GM12878 (cell line): ENCODE measurements around the gene ANLN. TPM values are rescaled to one million over a fixed set of nuclear protein-coding genes. Genes with fewer than 3 reads are reported as not detected.

ENCODE experiments used
- ATAC-seq: fragments of 200-7000 bp; cut with Tn5 transposase; 3 replicates; pipeline ENCODE4 v1.9.1; 2020; ENCODE audit warnings: mild to moderate bottlenecking, moderate library complexity
- BruUV-seq: library from RNA; stranded (reverse); fragments of 400-500 nt; replicated peaks from 2 replicates; lab custom pipeline; 2021; lab: Mats Ljungman, UMichigan
- CTCF ChIA-PET: fragments of 300-600 bp; sonication (Branson Sonifier 250); formaldehyde crosslinking; extraction: SDS; loops from one replicate; lab custom pipeline; 2021; ENCODE audit warnings: inconsistent platforms; lab: Yijun Ruan, JAX
- POLR2A ChIA-PET: fragments of 350-600 bp; formaldehyde crosslinking; extraction: SDS; loops from one replicate; lab custom pipeline; 2021; ENCODE audit warnings: inconsistent platforms; lab: Charles Lee
- RAD21 ChIA-PET: fragments of 300-600 bp; sonication (Branson Sonifier 250); formaldehyde crosslinking; loops from one replicate; lab custom pipeline; 2023; ENCODE audit warnings: antibody characterized with exemption; ENCODE audit not compliant: unreplicated experiment; lab: Charles Lee
- SMC1A ChIA-PET: fragments of 300-600 bp; sonication (Branson Sonifier 250); formaldehyde crosslinking; loops from one replicate; lab custom pipeline; 2023; ENCODE audit not compliant: unreplicated experiment, uncharacterized antibody; lab: Charles Lee
- DNase-seq: peaks from one replicate; pipeline ENCODE4 v3.0.0-alpha.2; 2011; ENCODE audit warnings: low read depth, low spot score
- FAIRE-seq: peaks from 3 replicates; lab custom pipeline; 2011; peaks lifted over from hg19 to GRCh38; lab: Jason Lieb, UNC
- H2AFZ ChIP-seq: 2 replicates; pipeline ENCODE4 v1.6.0; 2011; ENCODE audit warnings: low read depth, low read length, control low read depth; ENCODE audit not compliant: control insufficient read depth
- H3K27ac ChIP-seq: 2 replicates; pipeline ENCODE4 v1.5.1; 2011; ENCODE audit warnings: control low read depth; ENCODE audit not compliant: control insufficient read depth, insufficient read depth
- H3K27me3 ChIP-seq, 2 experiments: replicated peaks in 1 of 2; 2 replicates each; pipeline versions ENCODE4 v1.6.0 to v1.6.1; 2011; ENCODE audit warnings: low read length in 1 of 2; ENCODE audit not compliant: control insufficient read depth in 2 of 2, insufficient read depth in 2 of 2
- H3K36me3 ChIP-seq, 2 experiments: 2 replicates each; pipeline ENCODE4 v1.5.1; 2011; ENCODE audit warnings: low read length in 1 of 2; ENCODE audit not compliant: control insufficient read depth in 2 of 2, insufficient read depth in 2 of 2
- H3K4me1 ChIP-seq: 2 replicates; pipeline ENCODE4 v1.6.1; 2011; ENCODE audit warnings: mild to moderate bottlenecking, low read length, moderate library complexity, mixed read lengths; ENCODE audit not compliant: control insufficient read depth, insufficient read depth
- H3K4me2 ChIP-seq: 2 replicates; pipeline ENCODE4 v1.6.0; 2011; ENCODE audit warnings: control low read depth; ENCODE audit not compliant: control insufficient read depth, insufficient read depth
- H3K4me3 ChIP-seq: fragments of 200-600 bp; sonication (generic); 2 replicates; pipeline ENCODE4 v1.5.1; 2016
- H3K79me2 ChIP-seq: 2 replicates; pipeline ENCODE4 v1.6.0; 2011; ENCODE audit warnings: low read length; ENCODE audit not compliant: control insufficient read depth, insufficient read depth
- H3K9ac ChIP-seq: 2 replicates; pipeline ENCODE4 v1.8.0; 2011; ENCODE audit warnings: low read length, control low read depth, mixed read lengths; ENCODE audit not compliant: control insufficient read depth, insufficient read depth
- H3K9me3 ChIP-seq: replicated peaks from 3 replicates; pipeline ENCODE4 v1.5.1; 2011; ENCODE audit warnings: mild to moderate bottlenecking, low read length; ENCODE audit not compliant: control insufficient read depth, insufficient read depth
- H4K20me1 ChIP-seq: 2 replicates; pipeline ENCODE4 v1.6.0; 2011; ENCODE audit not compliant: control insufficient read depth, insufficient read depth
- BCLAF1 ChIP-seq: fragments of 450-650 bp; IDR thresholded peaks from 2 replicates; pipeline ENCODE4 v1.6.1; 2017; ENCODE audit warnings: antibody characterized with exemption, mild to moderate bottlenecking, moderate library complexity
- EZH2 ChIP-seq: IDR thresholded peaks from 2 replicates; pipeline ENCODE4 v1.6.1; 2012; ENCODE audit warnings: low read depth, mild to moderate bottlenecking, control low read depth, inconsistent platforms, low read length, borderline replicate concordance; ENCODE audit not compliant: control insufficient read depth
- JUND ChIP-seq: IDR thresholded peaks from 2 replicates; pipeline ENCODE4 v1.6.1; 2012; ENCODE audit warnings: low read depth, mild to moderate bottlenecking, low read length, improper control_type of control experiment, moderate library complexity
- MEF2B ChIP-seq: fragments of 450-650 bp; IDR thresholded peaks from 2 replicates; pipeline ENCODE4 v1.6.1; 2018; ENCODE audit warnings: mild to moderate bottlenecking, moderate library complexity; ENCODE audit not compliant: partially characterized antibody, poor library complexity, severe bottlenecking
- RUNX3 ChIP-seq: IDR thresholded peaks from 2 replicates; pipeline ENCODE4 v1.6.1; 2012; ENCODE audit warnings: low read length, inconsistent platforms
- SIX5 ChIP-seq: IDR thresholded peaks from 2 replicates; pipeline ENCODE4 v1.6.1; 2011; ENCODE audit warnings: mild to moderate bottlenecking, low read depth, low read length, moderate library complexity; ENCODE audit not compliant: severe bottlenecking
- SP1 ChIP-seq: IDR thresholded peaks from one replicate; pipeline ENCODE4 v1.6.1; 2011; ENCODE audit warnings: low read depth, low read length
- WGBS: methylation state at CpG from one replicate; pipeline ENCODE4 v1.1.6; 2016; ENCODE audit warnings: low lambda C conversion rate; ENCODE audit not compliant: insufficient replicate concordance, insufficient coverage; ENCODE audit errors: missing lambda C conversion rate; 5-methylcytosine and 5-hydroxymethylcytosine counted together
- in situ Hi-C: fragments of 300-500 bp; cut with MboI; formaldehyde crosslinking; loops from 9 replicates; pipeline ENCODE4 v1.14.3; 2018; ENCODE audit warnings: mixed read lengths
- intact Hi-C: fragments of 100-400 bp; cut with micrococcal nuclease; formaldehyde crosslinking; loops from one replicate; pipeline ENCODE4 v1.14.2; 2022; ENCODE audit not compliant: unreplicated experiment
- polyA plus RNA-seq, 11 experiments: library from polyadenylated mRNA; depleted of rRNA in 4 of 11; unstranded in 6 of 11; stranded (reverse) in 5 of 11; fragments of >200 nt; fragmentation: Nextera tagmentation in 4 of 11; fragmentation: Illumina TruSeq in 1 of 11; extraction: Ambion mirVana in 4 of 11; extraction: Trizol in 1 of 11; gene quantifications; 1 replicate in 1 of 11; 2 replicates in 10 of 11; pipeline versions ENCODE4 v1.2.1 to v1.2.3, GENCODE V29; 2011 to 2016; ENCODE audit warnings: inconsistent platforms in 2 of 11, missing spikeins in 2 of 11, low read depth in 1 of 11
- total RNA-seq, 4 experiments: library from RNA; depleted of rRNA in 3 of 4; stranded (reverse); fragments of >200 nt in 3 of 4; fragmentation: Illumina TruSeq in 1 of 4; extraction: Trizol in 1 of 4; gene quantifications; 2 replicates each; pipeline versions ENCODE4 v1.2.1 to v1.2.3, GENCODE V29; 2013 to 2021
- TF ChIP-seq, protein P1 (sequence below): IDR thresholded peaks from 2 replicates; pipeline ENCODE4 v1.6.1; 2012; ENCODE audit warnings: mild to moderate bottlenecking, low read depth, low read length

The ANLN gene
- total and polyA plus RNA-seq, 10 of the 15 experiments (the other 5 are each of a cell fraction or from before 2014, with no cell fraction given): 9.5 to 32.1 (median 24.2) TPM

DNA sequence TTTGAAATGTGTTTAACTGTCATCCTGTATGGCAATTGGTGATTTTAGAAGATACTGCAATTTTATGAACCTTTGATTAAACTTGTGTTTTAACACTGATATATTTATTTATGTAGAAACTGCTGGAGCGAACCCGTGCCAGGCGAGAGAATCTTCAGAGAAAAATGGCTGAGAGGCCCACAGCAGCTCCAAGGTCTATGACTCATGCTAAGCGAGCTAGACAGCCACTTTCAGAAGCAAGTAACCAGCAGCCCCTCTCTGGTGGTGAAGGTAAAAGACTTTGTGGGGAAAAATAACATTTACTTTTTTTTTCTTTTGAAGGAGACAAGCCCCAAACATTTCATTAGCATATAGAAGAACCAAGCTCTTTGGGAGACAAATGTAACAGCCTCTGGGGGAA is 6.5 kb downstream of the ANLN start (continued):
- TF ChIP-seq, protein P1, sequence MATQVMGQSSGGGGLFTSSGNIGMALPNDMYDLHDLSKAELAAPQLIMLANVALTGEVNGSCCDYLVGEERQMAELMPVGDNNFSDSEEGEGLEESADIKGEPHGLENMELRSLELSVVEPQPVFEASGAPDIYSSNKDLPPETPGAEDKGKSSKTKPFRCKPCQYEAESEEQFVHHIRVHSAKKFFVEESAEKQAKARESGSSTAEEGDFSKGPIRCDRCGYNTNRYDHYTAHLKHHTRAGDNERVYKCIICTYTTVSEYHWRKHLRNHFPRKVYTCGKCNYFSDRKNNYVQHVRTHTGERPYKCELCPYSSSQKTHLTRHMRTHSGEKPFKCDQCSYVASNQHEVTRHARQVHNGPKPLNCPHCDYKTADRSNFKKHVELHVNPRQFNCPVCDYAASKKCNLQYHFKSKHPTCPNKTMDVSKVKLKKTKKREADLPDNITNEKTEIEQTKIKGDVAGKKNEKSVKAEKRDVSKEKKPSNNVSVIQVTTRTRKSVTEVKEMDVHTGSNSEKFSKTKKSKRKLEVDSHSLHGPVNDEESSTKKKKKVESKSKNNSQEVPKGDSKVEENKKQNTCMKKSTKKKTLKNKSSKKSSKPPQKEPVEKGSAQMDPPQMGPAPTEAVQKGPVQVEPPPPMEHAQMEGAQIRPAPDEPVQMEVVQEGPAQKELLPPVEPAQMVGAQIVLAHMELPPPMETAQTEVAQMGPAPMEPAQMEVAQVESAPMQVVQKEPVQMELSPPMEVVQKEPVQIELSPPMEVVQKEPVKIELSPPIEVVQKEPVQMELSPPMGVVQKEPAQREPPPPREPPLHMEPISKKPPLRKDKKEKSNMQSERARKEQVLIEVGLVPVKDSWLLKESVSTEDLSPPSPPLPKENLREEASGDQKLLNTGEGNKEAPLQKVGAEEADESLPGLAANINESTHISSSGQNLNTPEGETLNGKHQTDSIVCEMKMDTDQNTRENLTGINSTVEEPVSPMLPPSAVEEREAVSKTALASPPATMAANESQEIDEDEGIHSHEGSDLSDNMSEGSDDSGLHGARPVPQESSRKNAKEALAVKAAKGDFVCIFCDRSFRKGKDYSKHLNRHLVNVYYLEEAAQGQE: no peak
- TF ChIP-seq MEF2B (no peak), SIX5 (no peak), JUND (no peak), SP1 (no peak)

DNA sequence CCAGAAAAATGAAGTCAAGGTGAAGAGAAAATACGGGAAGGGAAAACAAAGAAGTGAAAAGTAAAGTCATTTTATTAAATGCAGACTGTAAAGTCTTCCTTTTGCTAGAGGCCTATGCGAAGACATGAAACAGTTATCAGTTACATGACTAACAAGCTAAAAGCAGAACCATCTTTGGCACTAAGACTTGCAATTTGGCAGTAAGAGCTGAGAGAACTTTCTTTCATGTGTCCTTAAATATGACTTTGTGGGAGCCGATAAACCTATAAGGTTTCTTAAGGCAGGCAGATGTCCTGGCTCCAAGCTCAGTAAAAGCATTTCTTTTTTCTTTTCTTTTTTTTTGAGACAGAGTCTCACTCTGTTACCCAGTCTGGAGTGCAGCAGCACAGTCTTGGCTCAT is 10.4 kb downstream of the ANLN start:
- BruUV-seq: no TSS peak
- POLR2A ChIA-PET: no interaction called here

More for the DNA sequence above, 10.4 kb downstream of the ANLN start:
- RAD21 ChIA-PET: no interaction called here
- H3K79me2 ChIP-seq: peaks cover 10% of the 10 kb centered on the region
- SMC1A ChIA-PET: interaction anchor here (0.6 to 1.8 kb wide), 2 partner anchors 8 to 57 kb away, joined by 3 to 8 read pairs; no protein-coding TSS in a partner anchor
- H3K9me3 ChIP-seq: peaks cover 5% of the 10 kb centered on the region; the same call in 2 of the 3 replicates
- 97% methylated on average over 3 of the region's 3 CpGs for WGBS
- no peak overlapping the region for H3K4me3 ChIP-seq
- FAIRE-seq: no peak
- H3K4me2 ChIP-seq: no peak overlapping the region
- no peak overlapping the region for H2AFZ ChIP-seq
- no peaks in the 10 kb centered on the region for H3K4me1 ChIP-seq
- H3K27ac ChIP-seq: no peak overlapping the region
- intact Hi-C loops: no loop called here
- in situ Hi-C loops: no loop called here
- H4K20me1 ChIP-seq: no peaks in the 10 kb centered on the region
- H3K36me3 ChIP-seq: peaks cover 6 to 10% of the 10 kb centered on the region in 2 experiments
- no peak overlapping the region for H3K9ac ChIP-seq
- TF ChIP-seq BCLAF1: no peak
- TF ChIP-seq RUNX3: no peak
- TF ChIP-seq EZH2: no peak
- H3K27me3 ChIP-seq: no peaks in the 10 kb centered on the region
- ATAC-seq: no peak
- DNase-seq: no peak
- CTCF ChIA-PET: interaction anchor here (0.8 to 2.3 kb wide), 3 partner anchors 8 to 81 kb away, joined by 3 to 9 read pairs (median 4); a partner anchor contains a TSS
